HG02840 (cell line): ENCODE results near the gene RAPGEF2.
"Not testable (repeated sequence)": the region's sequence is repeated elsewhere in the genome, so short reads cannot be mapped to it uniquely, and the experiment has no call there.

Experiments
- ATAC-seq: cut with Tn5 transposase; IDR thresholded peaks from one replicate; pipeline ENCODE4 v1.9.1; 2021; ENCODE audit warnings: mild to moderate bottlenecking, moderate library complexity, moderate number of reproducible peaks; ENCODE audit not compliant: unreplicated experiment, low FRiP score

RAPGEF2 gene

DNA sequence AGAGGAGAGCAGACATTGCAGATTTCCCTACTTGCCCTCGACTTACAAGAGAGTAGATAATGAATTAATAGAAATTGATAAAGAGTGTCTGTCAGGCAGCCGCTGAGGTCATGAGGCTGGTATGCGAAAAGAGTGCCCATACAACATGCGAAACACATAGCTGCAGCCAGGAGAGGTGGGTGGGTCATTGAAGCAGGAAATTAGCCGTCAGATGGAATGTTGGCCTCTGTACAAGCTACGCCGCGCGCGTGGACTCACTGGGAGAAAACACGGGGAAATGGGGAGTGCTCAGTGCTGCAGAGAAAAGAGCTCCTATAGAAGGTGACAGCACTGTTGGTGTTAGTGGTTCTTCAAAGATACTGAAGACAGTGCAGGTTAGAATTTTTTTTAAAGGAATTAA lies 125.1 kb downstream of the RAPGEF2 start:
- no peak for ATAC-seq

DNA sequence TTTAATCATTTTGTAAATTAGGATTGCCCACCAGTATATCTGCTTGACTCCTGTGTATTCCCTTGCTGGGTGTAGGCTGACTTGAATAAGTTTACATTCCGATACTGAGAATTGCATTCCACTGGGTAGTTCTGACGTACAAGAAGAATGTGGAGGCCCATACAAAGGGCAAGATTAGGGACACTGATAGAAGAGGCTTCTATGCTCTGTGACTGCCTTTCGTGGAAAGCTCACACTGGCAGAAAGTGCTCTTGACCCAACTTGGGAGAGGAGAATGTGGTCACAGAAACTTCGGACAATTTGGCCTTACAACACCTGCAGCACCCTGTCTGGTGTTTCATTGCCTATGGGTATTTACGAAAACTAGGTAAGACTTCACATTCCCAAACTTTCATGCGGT lies 126.3 kb downstream of the RAPGEF2 start:
- no peak for ATAC-seq

DNA sequence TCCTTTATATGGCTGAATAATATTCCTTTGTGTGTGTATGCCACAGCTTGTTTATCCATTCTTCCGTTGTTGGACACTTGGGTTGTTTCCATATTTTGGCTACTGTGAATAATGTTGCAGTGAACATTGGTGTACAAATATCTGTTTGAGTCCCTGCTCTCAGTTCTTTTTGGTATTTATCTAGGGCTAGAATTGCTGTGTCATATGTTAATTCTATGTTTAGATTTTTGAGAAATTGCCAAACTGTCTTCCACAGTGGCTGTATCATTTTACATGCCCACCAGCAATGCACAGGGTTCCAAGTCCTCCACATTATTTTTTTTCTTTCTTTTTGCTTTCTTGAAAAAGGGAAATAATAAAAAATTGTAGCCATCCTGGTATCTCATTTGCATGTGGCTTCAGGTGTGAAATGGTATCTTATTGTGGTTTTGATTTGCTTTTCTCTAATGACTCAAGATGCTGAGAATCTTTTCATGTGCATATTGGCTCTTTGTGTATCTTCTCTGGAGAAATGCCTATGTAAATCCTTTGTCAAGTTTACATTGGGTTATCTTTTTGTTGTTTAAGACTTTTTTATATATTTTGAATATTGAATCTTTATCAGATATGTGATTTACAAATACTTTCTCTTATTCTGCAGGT lies 129.7 kb downstream of the RAPGEF2 start:
- ATAC-seq, result no peak

DNA sequence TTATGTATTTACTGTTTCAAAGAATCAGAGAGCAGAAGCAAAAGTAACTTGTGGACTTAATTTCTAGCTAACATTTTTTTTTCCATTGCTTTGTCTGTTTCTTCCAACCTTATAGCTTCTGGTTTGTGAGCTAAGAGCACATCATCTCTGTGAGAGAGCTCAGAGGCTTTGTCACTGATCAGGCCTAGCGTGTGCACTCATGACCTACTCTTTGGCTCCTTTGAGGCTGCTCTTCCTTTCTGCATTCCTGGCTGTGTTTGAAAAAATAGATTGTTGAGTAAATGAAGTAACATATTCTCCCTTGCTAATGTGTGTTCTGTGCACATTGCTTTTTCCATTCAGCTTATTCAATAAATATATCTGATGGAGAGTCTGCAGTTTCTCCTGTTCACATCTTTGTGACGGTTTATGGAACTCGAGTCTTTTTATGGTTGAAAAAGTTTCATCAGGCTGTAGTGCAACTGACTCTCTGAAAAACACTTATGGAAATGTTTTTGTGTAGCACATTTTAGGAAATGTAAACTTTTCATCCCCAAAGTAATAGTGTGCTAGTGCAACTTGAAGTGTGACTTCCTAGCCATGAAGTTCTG lies 133.0 kb downstream of the RAPGEF2 start:
- ATAC-seq, result no peak

DNA sequence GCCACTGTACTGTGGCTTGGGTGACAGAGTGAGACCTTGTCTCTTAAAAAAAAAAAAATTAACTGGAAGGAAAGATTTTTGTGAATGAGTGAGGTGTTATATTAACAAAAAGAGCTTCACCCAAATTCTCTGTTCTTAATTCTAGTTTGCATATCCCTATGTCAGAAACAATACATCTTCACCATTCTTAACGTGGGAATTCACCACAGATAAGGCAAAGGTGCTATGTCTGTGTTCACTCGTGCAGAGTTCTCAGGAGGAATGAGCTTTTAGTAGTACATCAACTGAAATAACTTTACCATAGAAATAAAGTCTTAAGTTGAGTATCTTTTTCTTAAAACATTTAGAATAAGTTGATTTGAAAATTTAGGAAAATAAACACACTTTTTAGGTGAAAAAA lies 135.1 kb downstream of the RAPGEF2 start:
- ATAC-seq, result no peak

DNA sequence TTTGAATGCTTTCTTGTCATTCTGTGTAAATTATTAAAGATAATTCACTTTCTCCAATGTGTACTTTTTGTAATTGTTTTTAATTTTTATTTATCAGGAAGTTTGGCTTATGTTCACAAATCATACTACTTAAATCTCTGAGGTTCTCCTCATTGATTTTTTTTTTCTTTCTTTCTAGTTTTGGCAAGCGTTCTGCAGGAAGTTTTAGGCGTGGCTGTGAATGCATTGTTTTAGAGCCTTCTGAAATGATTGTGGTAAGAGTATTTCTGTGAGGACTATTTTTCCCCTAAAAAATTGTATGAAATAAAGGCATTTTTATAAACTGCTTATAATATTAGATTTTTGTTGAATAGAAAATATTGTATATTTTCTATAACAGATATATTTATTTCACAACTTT lies 135.8 kb downstream of the RAPGEF2 start:
- no peak for ATAC-seq

DNA sequence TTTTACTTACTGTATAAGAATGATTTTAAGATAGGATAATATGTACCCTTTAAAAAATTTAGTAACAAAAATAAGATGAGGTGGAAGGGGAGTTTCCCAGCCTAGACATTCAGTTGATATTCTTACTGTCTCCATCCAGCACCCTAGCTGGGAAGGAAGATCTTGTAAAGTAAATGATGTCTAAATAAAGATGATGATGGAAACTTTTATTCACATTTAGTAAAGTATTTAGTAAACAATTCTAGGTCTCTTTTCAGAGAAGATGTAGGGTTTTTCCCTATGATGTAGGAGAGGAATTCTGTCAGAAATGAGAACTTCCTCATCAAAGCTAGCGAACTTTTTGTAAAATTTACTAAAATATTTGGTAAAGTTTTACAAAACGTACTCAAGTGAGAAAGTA lies 136.8 kb downstream of the RAPGEF2 start:
- no peak for ATAC-seq

DNA sequence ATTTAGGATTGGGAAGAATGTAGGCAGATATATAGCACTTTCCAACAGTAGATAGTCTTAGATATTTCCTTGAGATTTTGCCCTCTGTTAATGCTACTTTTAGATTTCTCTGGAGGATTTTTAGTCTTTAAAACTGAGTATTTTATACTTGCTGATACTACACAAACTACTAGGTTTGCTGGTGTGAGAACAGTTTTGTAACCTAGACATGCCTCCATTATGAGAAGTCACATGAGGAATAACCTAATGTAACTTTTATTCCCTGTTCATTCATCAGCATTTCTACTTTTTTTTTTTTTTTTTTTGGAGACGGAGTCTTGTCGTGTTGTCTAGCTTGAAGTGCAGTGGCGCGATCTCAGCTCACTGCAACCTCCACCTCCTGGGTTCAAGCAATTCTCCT lies 137.2 kb downstream of the RAPGEF2 start:
- no peak for ATAC-seq

DNA sequence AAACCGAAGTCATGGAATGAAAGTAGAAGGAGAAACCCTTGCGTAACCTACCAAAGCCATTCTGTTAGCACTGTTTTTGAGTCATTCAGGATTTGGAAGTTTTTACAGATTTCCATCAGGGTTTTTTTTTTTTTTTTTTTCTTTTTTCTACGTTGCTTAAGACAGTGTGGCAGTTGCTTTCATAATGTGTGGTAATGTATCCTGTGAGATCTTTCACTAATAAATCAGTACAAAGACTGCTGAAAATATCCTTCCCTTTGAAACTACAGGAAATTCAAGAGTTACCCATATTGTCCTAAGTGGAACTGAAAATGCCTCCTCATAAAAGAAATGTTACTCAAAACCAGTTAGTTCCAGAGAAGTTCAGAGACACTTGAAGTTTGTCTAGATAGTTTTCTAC lies 137.8 kb downstream of the RAPGEF2 start:
- no peak for ATAC-seq

DNA sequence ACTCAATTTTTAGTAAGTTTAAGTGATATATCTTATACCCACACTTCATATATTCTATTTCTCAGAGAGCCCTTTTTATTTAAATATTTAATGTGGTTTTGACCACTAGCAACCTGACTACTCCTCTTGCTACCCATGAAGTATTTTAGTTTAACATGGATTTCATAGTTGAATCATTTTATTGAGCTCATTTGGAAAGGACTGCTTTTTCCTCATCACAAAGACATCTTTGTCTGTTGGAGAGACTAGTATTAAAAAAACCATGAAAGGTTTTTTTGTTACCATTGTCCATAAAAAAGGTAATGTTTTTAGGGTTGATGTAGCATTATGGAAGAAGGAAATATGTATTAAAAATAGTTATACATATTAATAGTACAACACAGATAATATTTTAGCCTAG lies 139.5 kb downstream of the RAPGEF2 start:
- ATAC-seq, result no peak

DNA sequence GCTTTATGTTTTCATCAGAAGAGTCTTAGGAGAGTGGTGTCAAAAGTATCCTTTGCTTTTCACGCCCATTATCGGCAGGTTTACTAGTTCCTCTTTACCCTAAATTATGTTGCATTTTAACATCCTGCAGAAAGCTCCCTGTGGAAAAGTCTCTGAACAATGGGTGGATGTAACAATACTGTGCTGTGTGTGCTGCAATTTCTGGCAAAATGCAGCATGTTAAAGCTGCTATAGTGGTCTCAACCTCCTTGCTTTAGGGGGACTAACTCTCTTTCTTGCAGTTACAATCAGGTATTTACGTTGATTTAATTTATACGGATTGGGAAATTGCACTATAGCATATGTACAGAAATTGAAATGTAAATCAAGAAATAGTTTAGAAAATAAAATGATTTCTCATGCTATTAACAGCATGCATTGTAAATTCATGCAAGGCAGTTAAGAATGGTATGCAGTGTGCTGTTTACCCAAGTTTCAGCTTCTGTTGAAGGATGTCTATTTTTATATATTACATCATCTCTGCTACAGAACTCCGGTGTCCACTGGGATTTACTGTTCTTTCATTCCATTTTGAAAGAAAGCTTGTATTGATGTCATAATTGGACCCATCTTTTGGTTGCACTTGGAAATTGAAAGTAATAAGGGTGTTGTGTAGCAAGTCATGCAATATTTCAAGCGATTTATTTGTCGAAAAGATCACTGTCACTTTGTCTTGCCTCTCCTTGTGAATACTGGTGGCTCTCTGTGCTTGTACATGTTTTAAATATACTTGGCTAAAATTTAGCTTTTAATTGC lies 145.7 kb downstream of the RAPGEF2 start:
- ATAC-seq, result no peak

DNA sequence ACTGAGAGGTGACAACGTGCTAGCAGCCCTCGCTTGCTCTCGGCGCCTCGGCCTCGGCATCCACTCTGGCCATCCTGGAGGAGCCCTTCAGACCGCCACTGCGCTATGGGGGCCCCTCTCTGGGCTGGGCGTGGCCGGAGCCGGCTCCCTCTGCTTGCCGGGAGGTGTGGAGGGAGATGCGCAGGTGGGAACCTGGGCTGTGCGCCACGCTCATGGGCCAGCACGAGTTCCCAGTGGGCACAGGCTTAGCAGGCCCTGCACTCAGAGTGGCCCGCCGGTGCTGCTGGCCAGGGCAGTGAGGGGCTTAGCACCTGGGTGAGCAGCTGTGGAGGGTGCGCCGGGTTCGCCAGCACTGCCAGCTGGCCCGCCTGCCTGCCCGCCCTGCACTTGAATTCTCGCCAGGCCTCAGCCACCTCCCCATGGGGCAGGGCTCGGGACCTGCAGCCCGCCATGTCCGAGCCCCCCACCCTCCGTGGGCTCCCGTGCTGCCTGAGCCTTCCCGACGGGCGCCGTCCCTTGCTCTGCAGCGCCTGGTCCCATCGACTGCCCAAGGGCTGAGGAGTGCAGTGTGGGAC lies 148.0 kb downstream of the RAPGEF2 start:
- no peak for ATAC-seq

DNA sequence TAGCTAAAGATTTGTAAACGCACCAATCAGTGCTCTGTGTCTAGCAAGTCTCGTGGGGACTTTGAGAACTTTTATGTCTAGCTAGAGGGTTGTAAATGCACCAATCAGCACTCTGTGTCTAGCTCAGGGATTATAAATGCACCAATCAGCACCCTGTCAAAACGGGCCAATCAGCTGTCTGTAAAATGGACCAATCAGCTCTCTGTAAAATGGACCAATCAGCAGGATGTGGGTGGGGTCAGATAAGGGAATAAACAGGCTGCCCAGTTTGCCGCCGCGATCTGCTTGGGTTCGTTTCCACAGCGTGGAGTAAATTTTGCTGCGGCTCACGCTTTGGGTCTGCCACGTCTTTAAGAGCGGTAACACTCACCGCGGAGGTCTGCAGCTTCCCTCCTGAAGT lies 148.7 kb downstream of the RAPGEF2 start:
- ATAC-seq, result not testable (repeated sequence)

DNA sequence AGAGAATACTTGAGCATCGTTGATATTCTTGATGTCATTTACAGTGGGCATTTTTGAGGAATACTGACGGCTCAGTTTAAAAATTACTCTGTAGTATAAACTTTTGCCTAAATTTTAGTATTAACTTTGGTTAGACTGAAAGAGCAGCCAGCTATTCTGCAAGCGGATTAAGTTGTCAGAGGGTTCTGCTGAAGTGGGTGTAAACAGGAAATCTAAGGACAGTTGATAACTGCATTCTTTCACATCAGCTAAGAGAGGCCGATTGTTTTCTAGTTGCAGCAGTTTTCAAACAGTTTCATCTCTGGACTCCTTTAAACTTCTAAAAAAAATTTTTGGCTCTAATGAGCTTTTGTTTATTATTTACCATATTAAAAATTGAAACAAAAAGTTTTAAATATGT lies 149.6 kb downstream of the RAPGEF2 start:
- no peak for ATAC-seq

DNA sequence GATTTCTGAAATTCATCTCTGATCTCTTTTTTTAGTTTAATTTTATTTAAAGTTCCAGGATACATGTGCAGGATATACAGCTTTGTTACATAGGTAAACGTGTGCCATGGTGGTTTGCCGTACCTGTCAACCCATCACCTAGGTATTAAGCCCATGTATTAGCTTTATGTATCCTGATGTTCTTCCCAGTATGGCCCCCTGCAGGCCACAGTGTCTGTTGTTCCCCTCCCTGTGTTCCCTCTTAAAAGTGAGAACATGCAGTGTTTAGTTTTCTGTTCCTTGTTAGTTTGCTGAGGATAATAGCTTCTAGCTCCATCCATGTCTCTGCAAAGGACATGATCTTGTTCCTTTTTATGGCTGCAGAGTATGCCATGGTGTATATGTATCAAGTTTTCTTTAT lies 153.2 kb downstream of the RAPGEF2 start:
- ATAC-seq, result no peak

DNA sequence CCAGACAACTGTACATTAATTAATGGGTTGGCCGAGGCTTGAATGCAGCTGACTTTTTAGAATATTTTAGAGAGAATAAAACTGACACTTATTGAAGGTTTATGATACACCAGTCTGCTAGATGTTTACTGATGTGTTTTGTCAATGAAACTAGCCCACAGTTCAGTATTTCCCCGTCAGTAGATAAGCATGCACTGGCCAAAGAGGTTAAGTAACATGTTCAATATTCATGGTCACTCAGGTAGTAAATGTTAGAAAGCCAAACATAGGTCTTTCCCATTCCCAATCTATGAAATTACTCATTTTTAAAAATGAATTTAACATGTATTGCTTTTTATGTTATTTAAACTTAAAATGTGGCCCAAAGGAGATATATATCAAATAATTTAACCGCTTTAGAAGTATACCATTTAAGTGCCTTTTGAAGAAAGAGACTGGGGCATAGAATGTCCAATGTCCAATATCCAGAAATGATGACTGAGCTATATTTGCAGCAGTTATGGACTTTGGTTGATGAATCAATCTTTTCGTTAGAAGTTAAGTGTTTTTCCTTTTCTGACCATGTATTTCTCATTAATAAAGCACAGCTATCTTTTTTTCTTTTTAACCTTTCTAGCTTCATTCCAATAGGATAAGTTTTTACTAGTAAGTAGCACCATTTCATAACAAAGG lies 156.1 kb downstream of the RAPGEF2 start:
- no peak for ATAC-seq

DNA sequence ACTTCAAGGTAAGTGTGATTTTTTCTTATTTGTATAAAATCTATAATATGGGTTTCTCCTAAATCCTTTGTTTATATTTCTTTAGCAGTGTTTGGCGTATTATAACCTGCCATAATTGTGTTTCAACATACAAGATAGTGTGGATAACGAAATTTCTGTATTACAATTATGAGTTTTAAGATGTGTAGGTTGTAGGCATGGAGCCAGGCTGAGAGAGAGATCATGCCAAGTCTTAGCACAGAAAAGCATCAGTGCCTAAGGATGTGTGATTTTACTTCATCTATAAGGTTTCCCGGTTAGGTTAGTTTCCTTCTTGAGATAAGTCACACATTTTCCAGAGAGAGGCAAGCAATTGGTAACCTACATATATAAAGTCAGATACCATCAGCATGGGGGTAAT lies 161.2 kb downstream of the RAPGEF2 start:
- ATAC-seq, result no peak

DNA sequence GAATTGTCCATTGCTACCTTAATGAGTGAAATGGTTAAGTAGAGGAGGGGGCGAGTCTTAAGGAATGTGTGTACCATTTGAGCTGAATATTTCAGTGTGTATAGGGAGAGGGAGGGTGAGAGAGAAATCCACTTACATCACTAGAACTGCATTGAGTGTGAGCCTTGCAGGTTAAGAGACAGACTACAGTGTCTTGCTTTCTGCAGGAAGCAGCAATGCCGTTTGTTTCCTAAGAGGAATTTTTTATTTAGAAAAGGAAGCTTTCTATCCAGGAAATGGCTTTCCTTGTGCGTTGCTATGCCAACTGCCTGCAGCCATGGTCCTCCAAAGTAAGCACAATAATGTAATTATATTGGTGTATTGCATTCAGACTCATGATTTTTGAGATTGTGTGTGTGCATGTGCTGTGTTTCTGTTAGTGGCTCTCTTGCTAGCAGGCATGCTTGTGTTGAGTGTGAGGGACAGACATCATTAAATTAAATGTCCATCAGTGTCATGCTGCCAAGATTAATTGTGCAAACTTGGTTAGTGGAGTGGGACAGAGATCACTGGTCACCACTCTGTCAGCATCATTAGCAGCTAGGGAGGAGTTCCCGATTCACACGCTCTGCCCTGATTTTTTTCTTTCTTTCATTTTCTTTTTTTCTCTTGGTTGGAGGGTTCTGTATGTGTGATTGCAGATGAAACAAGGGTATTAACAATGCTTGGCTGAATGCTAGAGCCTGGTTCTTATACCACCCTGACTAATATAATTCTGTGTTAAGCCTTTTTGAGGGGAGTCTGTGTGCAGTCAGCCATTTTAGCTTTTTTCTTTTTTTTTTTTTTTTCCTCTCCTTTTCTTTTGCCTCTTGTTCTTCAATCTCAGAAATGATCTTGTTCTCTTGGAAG lies 164.3 kb downstream of the RAPGEF2 start:
- ATAC-seq, result no peak

DNA sequence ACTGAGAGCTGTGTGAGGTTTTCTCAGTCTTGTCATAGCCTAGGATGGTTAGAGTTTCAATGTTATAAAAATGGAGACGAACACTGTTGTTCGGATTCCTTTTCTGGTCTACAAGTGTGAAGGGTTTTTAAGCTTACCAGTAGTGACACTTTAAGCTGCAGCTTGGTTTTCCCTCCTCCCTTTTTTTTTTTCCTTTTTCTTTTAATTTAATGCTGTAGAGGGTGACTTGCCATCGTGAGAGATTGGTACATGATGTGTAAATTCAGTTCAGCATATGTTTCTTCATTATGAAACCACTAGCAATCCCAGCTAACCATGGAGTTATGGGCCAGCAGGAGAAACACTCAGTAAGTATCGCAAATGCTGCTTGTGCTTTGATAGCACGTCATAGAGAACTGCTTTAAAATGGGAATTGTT lies 165.0 kb downstream of the RAPGEF2 start:
- no peak for ATAC-seq

DNA sequence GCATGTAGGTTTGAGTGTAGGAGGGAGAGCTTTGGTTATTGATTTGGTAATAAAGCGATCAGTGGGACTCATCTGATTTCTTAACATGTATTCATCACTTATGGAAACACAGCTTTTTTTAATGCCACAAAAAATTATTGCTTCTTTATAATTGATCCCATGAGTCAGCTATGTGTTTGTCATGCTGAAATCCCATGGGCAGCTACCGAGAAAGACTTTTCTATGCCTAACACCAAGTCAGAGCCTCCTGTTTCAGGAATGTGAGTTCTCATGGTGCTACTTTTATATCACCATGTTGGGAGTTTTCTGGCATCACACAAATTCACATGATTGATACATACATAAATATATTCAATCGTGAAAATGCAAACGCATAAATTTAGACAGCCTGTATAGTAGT lies 165.7 kb downstream of the RAPGEF2 start:
- ATAC-seq, result no peak
